Panc1 (cell line): ENCODE results near the gene MACROD2.

Source experiments
- POLR2AphosphoS5 ChIP-seq: IDR thresholded peaks from 2 replicates; pipeline ENCODE4 v1.6.1; 2012; ENCODE audit warnings: mild to moderate bottlenecking, low read depth, low read length, moderate library complexity
- SIN3A ChIP-seq: IDR thresholded peaks from 2 replicates; pipeline ENCODE4 v1.6.1; 2012; ENCODE audit warnings: low read depth, mild to moderate bottlenecking, low read length, moderate library complexity, borderline replicate concordance; ENCODE audit not compliant: insufficient read depth
- TCF7L2 ChIP-seq: IDR thresholded peaks from 2 replicates; pipeline ENCODE4 v1.6.1; 2011; ENCODE audit warnings: mild to moderate bottlenecking, low read depth, low read length, inconsistent platforms
- TF ChIP-seq, protein P1 (sequence below): fragments of 450-650 bp; IDR thresholded peaks from 2 replicates; pipeline ENCODE4 v1.5.1; 2017; ENCODE audit warnings: mild to moderate bottlenecking
- TF ChIP-seq, protein P2 (sequence below), 2 experiments: IDR thresholded peaks; 2 replicates each; pipeline ENCODE4 v1.6.1; 2011 to 2012; ENCODE audit warnings: low read depth in 2 of 2, control low read depth in 1 of 2, low read length in 1 of 2, mild to moderate bottlenecking in 1 of 2, moderate library complexity in 1 of 2; ENCODE audit not compliant: insufficient read depth in 1 of 2

GRCh38 chr20:14848806-14849205, 853.5 kb downstream of the MACROD2 start:
- TF ChIP-seq, protein P1, sequence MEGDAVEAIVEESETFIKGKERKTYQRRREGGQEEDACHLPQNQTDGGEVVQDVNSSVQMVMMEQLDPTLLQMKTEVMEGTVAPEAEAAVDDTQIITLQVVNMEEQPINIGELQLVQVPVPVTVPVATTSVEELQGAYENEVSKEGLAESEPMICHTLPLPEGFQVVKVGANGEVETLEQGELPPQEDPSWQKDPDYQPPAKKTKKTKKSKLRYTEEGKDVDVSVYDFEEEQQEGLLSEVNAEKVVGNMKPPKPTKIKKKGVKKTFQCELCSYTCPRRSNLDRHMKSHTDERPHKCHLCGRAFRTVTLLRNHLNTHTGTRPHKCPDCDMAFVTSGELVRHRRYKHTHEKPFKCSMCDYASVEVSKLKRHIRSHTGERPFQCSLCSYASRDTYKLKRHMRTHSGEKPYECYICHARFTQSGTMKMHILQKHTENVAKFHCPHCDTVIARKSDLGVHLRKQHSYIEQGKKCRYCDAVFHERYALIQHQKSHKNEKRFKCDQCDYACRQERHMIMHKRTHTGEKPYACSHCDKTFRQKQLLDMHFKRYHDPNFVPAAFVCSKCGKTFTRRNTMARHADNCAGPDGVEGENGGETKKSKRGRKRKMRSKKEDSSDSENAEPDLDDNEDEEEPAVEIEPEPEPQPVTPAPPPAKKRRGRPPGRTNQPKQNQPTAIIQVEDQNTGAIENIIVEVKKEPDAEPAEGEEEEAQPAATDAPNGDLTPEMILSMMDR: no peak
- TF ChIP-seq POLR2AphosphoS5 (no peak), TCF7L2 (no peak), SIN3A (no peak)
- TF ChIP-seq, protein P2, sequence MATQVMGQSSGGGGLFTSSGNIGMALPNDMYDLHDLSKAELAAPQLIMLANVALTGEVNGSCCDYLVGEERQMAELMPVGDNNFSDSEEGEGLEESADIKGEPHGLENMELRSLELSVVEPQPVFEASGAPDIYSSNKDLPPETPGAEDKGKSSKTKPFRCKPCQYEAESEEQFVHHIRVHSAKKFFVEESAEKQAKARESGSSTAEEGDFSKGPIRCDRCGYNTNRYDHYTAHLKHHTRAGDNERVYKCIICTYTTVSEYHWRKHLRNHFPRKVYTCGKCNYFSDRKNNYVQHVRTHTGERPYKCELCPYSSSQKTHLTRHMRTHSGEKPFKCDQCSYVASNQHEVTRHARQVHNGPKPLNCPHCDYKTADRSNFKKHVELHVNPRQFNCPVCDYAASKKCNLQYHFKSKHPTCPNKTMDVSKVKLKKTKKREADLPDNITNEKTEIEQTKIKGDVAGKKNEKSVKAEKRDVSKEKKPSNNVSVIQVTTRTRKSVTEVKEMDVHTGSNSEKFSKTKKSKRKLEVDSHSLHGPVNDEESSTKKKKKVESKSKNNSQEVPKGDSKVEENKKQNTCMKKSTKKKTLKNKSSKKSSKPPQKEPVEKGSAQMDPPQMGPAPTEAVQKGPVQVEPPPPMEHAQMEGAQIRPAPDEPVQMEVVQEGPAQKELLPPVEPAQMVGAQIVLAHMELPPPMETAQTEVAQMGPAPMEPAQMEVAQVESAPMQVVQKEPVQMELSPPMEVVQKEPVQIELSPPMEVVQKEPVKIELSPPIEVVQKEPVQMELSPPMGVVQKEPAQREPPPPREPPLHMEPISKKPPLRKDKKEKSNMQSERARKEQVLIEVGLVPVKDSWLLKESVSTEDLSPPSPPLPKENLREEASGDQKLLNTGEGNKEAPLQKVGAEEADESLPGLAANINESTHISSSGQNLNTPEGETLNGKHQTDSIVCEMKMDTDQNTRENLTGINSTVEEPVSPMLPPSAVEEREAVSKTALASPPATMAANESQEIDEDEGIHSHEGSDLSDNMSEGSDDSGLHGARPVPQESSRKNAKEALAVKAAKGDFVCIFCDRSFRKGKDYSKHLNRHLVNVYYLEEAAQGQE (IDR thresholded peaks at IDR 0.05; ENCODE audit: insufficient read depth in 1 of 2, low read depth in 2 of 2, low read length in 1 of 2): no peak
